GM23338 (cell line): ENCODE results near the gene GSG1. TPM values are rescaled to one million over a fixed set of nuclear protein-coding genes. Genes with fewer than 3 reads are reported as not detected.

Experiments used
- ATAC-seq: fragments of 200-7000 bp; cut with Tn5 transposase; 3 replicates; pipeline ENCODE4 v1.9.1; 2020
- DNase-seq: peaks from one replicate; pipeline ENCODE4 v3.0.0-alpha.2; 2015; ENCODE audit warnings: low spot score
- H2AFZ ChIP-seq: fragments of 200-600 bp; sonication (generic); 2 replicates; pipeline ENCODE4 v1.8.0; 2016; ENCODE audit warnings: antibody characterized with exemption, mild to moderate bottlenecking, moderate library complexity
- H3F3A ChIP-seq: fragments of 200-600 bp; sonication (generic); replicated peaks from 2 replicates; pipeline ENCODE4 v1.8.0; 2017; ENCODE audit warnings: antibody characterized with exemption, mixed run types, low read depth
- H3K27ac ChIP-seq: fragments of 200-600 bp; sonication (generic); 2 replicates; pipeline ENCODE4 v1.6.1; 2016; ENCODE audit warnings: low read depth
- H3K27me3 ChIP-seq: fragments of 200-600 bp; sonication (generic); 2 replicates; pipeline ENCODE4 v1.8.0; 2016; ENCODE audit warnings: mild to moderate bottlenecking, mixed run types, moderate library complexity; ENCODE audit not compliant: insufficient read depth
- H3K36me3 ChIP-seq: fragments of 200-600 bp; sonication (generic); 2 replicates; pipeline ENCODE4 v1.8.0; 2016; ENCODE audit warnings: mild to moderate bottlenecking; ENCODE audit not compliant: insufficient read depth
- H3K4me1 ChIP-seq: fragments of 200-600 bp; sonication (generic); 2 replicates; pipeline ENCODE4 v1.8.0; 2016; ENCODE audit warnings: mild to moderate bottlenecking, moderate library complexity; ENCODE audit not compliant: insufficient read depth
- H3K4me2 ChIP-seq: fragments of 200-600 bp; sonication (generic); 2 replicates; pipeline ENCODE4 v1.7.1; 2017; ENCODE audit warnings: mixed run types
- H3K4me3 ChIP-seq: fragments of 200-600 bp; sonication (generic); 2 replicates; pipeline ENCODE4 v1.6.1; 2016; ENCODE audit warnings: mixed run types
- H3K79me2 ChIP-seq: fragments of 200-600 bp; sonication (generic); replicated peaks from 2 replicates; pipeline ENCODE4 v1.8.0; 2017; ENCODE audit warnings: mild to moderate bottlenecking; ENCODE audit not compliant: insufficient read depth
- H3K9me2 ChIP-seq: fragments of 200-600 bp; sonication (generic); 2 replicates; pipeline ENCODE4 v1.8.0; 2017; ENCODE audit not compliant: insufficient read depth
- H4K20me1 ChIP-seq: fragments of 200-600 bp; sonication (generic); replicated peaks from 2 replicates; pipeline ENCODE4 v1.8.0; 2017; ENCODE audit warnings: mild to moderate bottlenecking; ENCODE audit not compliant: insufficient read depth
- H3K27ac Mint-ChIP-seq: 2 replicates; pipeline ENCODE4 v1.8.0; 2020; ENCODE audit warnings: inconsistent platforms, mild to moderate bottlenecking, moderate library complexity, mixed read lengths
- H3K27me3 Mint-ChIP-seq: 3 replicates; pipeline ENCODE4 v1.8.0; 2022; ENCODE audit warnings: low read depth, mild to moderate bottlenecking, moderate library complexity, mixed read lengths, inconsistent platforms; ENCODE audit not compliant: insufficient read depth, poor library complexity
- H3K36me3 Mint-ChIP-seq: 3 replicates; pipeline ENCODE4 v1.8.0; 2021; ENCODE audit warnings: low read depth, mild to moderate bottlenecking, inconsistent platforms, moderate library complexity, mixed read lengths
- H3K4me1 Mint-ChIP-seq: 3 replicates; pipeline ENCODE4 v1.8.0; 2020; ENCODE audit warnings: mild to moderate bottlenecking, inconsistent platforms, mixed read lengths
- H3K4me3 Mint-ChIP-seq: 3 replicates; pipeline ENCODE4 v1.8.0; 2021; ENCODE audit warnings: moderate library complexity, mild to moderate bottlenecking, inconsistent platforms, mixed read lengths
- H3K9me3 Mint-ChIP-seq: 3 replicates; pipeline ENCODE4 v1.8.0; 2020; ENCODE audit warnings: moderate library complexity, mild to moderate bottlenecking, inconsistent platforms, mixed read lengths
- CREB1 ChIP-seq: fragments of 250-450 bp; sonication (Bioruptor Pico); IDR thresholded peaks from 2 replicates; pipeline ENCODE4 v1.5.0; 2020; ENCODE audit warnings: low read depth, mild to moderate bottlenecking, moderate library complexity
- CTCF ChIP-seq, 2 experiments: fragments of 200-600 bp in 1 of 2; sonication (generic) in 1 of 2; conservative IDR thresholded peaks; 2 replicates each; pipeline versions ENCODE4 v1.5.1 to v1.6.1; 2016 to 2017; ENCODE audit warnings: antibody characterized with exemption in 2 of 2, low read depth in 2 of 2, mild to moderate bottlenecking in 2 of 2, moderate library complexity in 1 of 2
- EZH2 ChIP-seq: fragments of 200-600 bp; sonication (generic); IDR thresholded peaks from one replicate; pipeline ENCODE4 v1.8.0; 2017; ENCODE audit warnings: antibody characterized with exemption, mild to moderate bottlenecking, low read depth; ENCODE audit not compliant: unreplicated experiment
- EZH2phosphoT487 ChIP-seq: fragments of 200-600 bp; sonication (generic); IDR thresholded peaks from one replicate; pipeline ENCODE4 v1.8.1; 2018; ENCODE audit warnings: antibody characterized with exemption; ENCODE audit not compliant: unreplicated experiment
- JUNB ChIP-seq: IDR thresholded peaks from one replicate; pipeline ENCODE4 v1.6.1; 2016; ENCODE audit warnings: antibody characterized with exemption; ENCODE audit not compliant: unreplicated experiment
- NANOG ChIP-seq: IDR thresholded peaks from 2 replicates; pipeline ENCODE4 v1.6.1; 2016; ENCODE audit warnings: antibody characterized with exemption, borderline replicate concordance
- POLR2AphosphoS5 ChIP-seq: IDR thresholded peaks from 2 replicates; pipeline ENCODE4 v1.6.1; 2016; ENCODE audit warnings: antibody characterized with exemption, low read depth
- STAT1 ChIP-seq: IDR thresholded peaks from one replicate; pipeline ENCODE4 v1.6.1; 2016; ENCODE audit warnings: antibody characterized with exemption; ENCODE audit not compliant: unreplicated experiment
- ZNF114 ChIP-seq: fragments of 250-450 bp; sonication (Bioruptor Pico); IDR thresholded peaks from 2 replicates; pipeline ENCODE4 v1.5.0; 2020; ENCODE audit warnings: mild to moderate bottlenecking, moderate library complexity
- ZNF331 ChIP-seq: fragments of 250-450 bp; sonication (Bioruptor Pico); IDR thresholded peaks from 2 replicates; pipeline ENCODE4 v1.5.0; 2020; ENCODE audit warnings: low read depth, mild to moderate bottlenecking, moderate library complexity
- polyA plus RNA-seq: library from polyadenylated mRNA; unstranded; fragments of >200 nt; fragmentation: Nextera tagmentation; extraction: Ambion mirVana; gene quantifications from 2 replicates; pipeline ENCODE4 v1.2.1, GENCODE V29; 2016
- total RNA-seq: library from RNA; depleted of rRNA; stranded (reverse); fragments of >200 nt; shearing (Covaris generic); gene quantifications from 2 replicates; pipeline ENCODE4 v1.2.3, GENCODE V29; 2014
- TF ChIP-seq, protein P1 (sequence below): IDR thresholded peaks from one replicate; pipeline ENCODE4 v1.6.1; 2018; ENCODE audit warnings: antibody characterized with exemption; ENCODE audit not compliant: unreplicated experiment
- TF ChIP-seq, protein P2 (sequence below): fragments of 250-450 bp; sonication (Bioruptor Pico); IDR thresholded peaks from 2 replicates; pipeline ENCODE4 v1.5.0; 2020; ENCODE audit warnings: mild to moderate bottlenecking, moderate library complexity
- TF ChIP-seq, protein P3 (sequence below): IDR thresholded peaks from 2 replicates; pipeline ENCODE4 v1.6.1; 2016; ENCODE audit warnings: antibody characterized with exemption

Gene GSG1
- total and polyA plus RNA-seq, 2 experiments from 2014 or later: 0.17 to 0.63 TPM

DNA sequence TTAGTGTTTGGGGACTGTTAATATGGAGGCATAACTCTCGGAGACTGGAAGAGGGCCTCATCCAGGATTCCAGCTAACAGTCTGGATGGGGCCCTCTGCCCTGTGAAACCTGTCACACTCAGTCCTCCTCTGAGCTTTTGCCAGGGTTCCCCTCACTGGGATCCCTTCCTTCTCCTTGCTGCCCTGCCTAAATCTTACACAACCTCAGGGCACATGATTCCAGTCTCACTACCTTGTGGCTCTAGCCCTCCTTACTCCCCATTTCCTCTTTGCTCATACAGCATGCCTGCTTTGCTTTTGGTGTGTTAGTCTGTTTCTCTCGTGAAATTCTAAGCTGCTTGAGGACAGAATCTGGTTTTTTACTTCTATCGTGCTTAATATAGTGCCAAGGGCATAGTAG, 942 bp upstream of the GSG1 start:
- Mint-ChIP-seq H3K9me3 (peaks cover 8% of the 10 kb centered on the region; the same call in 2 of the 3 replicates), H3K4me1 (peaks cover 28% of the 10 kb centered on the region), H3K36me3 (peaks cover 6% of the 10 kb centered on the region; the same call in 2 of the 3 replicates), H3K4me3 (no peak overlapping the region), H3K27me3 (peaks cover 2% of the 10 kb centered on the region), H3K27ac (no peak overlapping the region)
- Histone ChIP-seq H3F3A (peaks cover 13% of the 10 kb centered on the region), H3K27ac (no peak overlapping the region), H3K4me2 (no peak overlapping the region), H3K79me2 (no peaks in the 10 kb centered on the region), H2AFZ (no peak overlapping the region), H3K4me3 (no peak overlapping the region), H3K27me3 (no peaks in the 10 kb centered on the region), H4K20me1 (no peaks in the 10 kb centered on the region), H3K36me3 (no peaks in the 10 kb centered on the region), H3K4me1 (peaks cover 28% of the 10 kb centered on the region), H3K9me2 (no peaks in the 10 kb centered on the region; the same call in 1 of the 2 replicates)
- ATAC-seq (no peak), DNase-seq (no peak)
- no peak for TF ChIP-seq ZNF331 (CRISPR knock-in tag)
- TF ChIP-seq, protein P1, sequence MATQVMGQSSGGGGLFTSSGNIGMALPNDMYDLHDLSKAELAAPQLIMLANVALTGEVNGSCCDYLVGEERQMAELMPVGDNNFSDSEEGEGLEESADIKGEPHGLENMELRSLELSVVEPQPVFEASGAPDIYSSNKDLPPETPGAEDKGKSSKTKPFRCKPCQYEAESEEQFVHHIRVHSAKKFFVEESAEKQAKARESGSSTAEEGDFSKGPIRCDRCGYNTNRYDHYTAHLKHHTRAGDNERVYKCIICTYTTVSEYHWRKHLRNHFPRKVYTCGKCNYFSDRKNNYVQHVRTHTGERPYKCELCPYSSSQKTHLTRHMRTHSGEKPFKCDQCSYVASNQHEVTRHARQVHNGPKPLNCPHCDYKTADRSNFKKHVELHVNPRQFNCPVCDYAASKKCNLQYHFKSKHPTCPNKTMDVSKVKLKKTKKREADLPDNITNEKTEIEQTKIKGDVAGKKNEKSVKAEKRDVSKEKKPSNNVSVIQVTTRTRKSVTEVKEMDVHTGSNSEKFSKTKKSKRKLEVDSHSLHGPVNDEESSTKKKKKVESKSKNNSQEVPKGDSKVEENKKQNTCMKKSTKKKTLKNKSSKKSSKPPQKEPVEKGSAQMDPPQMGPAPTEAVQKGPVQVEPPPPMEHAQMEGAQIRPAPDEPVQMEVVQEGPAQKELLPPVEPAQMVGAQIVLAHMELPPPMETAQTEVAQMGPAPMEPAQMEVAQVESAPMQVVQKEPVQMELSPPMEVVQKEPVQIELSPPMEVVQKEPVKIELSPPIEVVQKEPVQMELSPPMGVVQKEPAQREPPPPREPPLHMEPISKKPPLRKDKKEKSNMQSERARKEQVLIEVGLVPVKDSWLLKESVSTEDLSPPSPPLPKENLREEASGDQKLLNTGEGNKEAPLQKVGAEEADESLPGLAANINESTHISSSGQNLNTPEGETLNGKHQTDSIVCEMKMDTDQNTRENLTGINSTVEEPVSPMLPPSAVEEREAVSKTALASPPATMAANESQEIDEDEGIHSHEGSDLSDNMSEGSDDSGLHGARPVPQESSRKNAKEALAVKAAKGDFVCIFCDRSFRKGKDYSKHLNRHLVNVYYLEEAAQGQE: no peak
- TF ChIP-seq, protein P2, sequence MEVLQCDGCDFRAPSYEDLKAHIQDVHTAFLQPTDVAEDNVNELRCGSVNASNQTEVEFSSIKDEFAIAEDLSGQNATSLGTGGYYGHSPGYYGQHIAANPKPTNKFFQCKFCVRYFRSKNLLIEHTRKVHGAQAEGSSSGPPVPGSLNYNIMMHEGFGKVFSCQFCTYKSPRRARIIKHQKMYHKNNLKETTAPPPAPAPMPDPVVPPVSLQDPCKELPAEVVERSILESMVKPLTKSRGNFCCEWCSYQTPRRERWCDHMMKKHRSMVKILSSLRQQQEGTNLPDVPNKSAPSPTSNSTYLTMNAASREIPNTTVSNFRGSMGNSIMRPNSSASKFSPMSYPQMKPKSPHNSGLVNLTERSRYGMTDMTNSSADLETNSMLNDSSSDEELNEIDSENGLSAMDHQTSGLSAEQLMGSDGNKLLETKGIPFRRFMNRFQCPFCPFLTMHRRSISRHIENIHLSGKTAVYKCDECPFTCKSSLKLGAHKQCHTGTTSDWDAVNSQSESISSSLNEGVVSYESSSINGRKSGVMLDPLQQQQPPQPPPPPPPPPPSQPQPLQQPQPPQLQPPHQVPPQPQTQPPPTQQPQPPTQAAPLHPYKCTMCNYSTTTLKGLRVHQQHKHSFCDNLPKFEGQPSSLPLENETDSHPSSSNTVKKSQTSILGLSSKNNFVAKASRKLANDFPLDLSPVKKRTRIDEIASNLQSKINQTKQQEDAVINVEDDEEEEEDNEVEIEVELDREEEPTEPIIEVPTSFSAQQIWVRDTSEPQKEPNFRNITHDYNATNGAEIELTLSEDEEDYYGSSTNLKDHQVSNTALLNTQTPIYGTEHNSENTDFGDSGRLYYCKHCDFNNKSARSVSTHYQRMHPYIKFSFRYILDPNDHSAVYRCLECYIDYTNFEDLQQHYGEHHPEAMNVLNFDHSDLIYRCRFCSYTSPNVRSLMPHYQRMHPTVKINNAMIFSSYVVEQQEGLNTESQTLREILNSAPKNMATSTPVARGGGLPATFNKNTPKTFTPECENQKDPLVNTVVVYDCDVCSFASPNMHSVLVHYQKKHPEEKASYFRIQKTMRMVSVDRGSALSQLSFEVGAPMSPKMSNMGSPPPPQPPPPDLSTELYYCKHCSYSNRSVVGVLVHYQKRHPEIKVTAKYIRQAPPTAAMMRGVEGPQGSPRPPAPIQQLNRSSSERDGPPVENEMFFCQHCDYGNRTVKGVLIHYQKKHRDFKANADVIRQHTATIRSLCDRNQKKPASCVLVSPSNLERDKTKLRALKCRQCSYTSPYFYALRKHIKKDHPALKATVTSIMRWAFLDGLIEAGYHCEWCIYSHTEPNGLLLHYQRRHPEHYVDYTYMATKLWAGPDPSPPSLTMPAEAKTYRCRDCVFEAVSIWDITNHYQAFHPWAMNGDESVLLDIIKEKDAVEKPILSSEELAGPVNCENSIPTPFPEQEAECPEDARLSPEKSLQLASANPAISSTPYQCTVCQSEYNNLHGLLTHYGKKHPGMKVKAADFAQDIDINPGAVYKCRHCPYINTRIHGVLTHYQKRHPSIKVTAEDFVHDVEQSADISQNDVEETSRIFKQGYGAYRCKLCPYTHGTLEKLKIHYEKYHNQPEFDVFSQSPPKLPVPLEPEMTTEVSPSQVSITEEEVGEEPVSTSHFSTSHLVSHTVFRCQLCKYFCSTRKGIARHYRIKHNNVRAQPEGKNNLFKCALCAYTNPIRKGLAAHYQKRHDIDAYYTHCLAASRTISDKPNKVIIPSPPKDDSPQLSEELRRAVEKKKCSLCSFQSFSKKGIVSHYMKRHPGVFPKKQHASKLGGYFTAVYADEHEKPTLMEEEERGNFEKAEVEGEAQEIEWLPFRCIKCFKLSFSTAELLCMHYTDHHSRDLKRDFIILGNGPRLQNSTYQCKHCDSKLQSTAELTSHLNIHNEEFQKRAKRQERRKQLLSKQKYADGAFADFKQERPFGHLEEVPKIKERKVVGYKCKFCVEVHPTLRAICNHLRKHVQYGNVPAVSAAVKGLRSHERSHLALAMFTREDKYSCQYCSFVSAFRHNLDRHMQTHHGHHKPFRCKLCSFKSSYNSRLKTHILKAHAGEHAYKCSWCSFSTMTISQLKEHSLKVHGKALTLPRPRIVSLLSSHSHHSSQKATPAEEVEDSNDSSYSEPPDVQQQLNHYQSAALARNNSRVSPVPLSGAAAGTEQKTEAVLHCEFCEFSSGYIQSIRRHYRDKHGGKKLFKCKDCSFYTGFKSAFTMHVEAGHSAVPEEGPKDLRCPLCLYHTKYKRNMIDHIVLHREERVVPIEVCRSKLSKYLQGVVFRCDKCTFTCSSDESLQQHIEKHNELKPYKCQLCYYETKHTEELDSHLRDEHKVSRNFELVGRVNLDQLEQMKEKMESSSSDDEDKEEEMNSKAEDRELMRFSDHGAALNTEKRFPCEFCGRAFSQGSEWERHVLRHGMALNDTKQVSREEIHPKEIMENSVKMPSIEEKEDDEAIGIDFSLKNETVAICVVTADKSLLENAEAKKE (CRISPR knock-in tag): no peak
- no peak for TF ChIP-seq NANOG
- no peak for TF ChIP-seq EZH2phosphoT487
- TF ChIP-seq CREB1 (CRISPR knock-in tag): no peak
- no peak for TF ChIP-seq ZNF114
- TF ChIP-seq STAT1: no peak
- TF ChIP-seq EZH2: no peak
- no peak for TF ChIP-seq POLR2AphosphoS5
- no peak for TF ChIP-seq CTCF (conservative IDR thresholded peaks at IDR 0.05; ENCODE audit: low read depth in 2 of 2)
- TF ChIP-seq JUNB: no peak
- TF ChIP-seq, protein P3, sequence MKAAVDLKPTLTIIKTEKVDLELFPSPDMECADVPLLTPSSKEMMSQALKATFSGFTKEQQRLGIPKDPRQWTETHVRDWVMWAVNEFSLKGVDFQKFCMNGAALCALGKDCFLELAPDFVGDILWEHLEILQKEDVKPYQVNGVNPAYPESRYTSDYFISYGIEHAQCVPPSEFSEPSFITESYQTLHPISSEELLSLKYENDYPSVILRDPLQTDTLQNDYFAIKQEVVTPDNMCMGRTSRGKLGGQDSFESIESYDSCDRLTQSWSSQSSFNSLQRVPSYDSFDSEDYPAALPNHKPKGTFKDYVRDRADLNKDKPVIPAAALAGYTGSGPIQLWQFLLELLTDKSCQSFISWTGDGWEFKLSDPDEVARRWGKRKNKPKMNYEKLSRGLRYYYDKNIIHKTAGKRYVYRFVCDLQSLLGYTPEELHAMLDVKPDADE: no peak
